ENCODE data around the gene FCAMR. TPM values are rescaled to one million over a fixed set of nuclear protein-coding genes. Genes with fewer than 3 reads are reported as not detected.
"Not testable (repeated sequence)": the region's sequence is repeated elsewhere in the genome, so short reads cannot be mapped to it uniquely, and the experiment has no call there.

The FCAMR gene
- total RNA-seq, 2 donors from 2014 or later, result 0.56 to 4.5 TPM

- H3K9me3 ChIP-seq, result no peaks in the 10 kb centered on the region
- DNase-seq, result no peak
- intact Hi-C loops (cut with DNase I), result no loop called here
- H3K4me1 ChIP-seq, result peaks cover 8% of the 10 kb centered on the region
- H3K9ac ChIP-seq (ENCODE audit: low read depth in 2 of 2, low read length in 2 of 2), result peak overlapping the region in 1 of 2 donors; percentile 64
- no peak for TF ChIP-seq CTCF (IDR thresholded peaks at IDR 0.05)
- no peak overlapping the region for H3K4me3 ChIP-seq
- no peaks in the 10 kb centered on the region for H3K27me3 ChIP-seq
- H3K36me3 ChIP-seq, result peaks cover 12% of the 10 kb centered on the region
- H3K27ac ChIP-seq, result peak overlapping the region; percentile 19
Observed at GRCh38 chr1:206929524-206929923, 40.7 kb downstream of the FCAMR start.

GRCh38 chr1:206926286-206926685 is 44.0 kb downstream of the FCAMR start:
- no peaks in the 10 kb centered on the region for H3K9me3 ChIP-seq
- H3K27ac ChIP-seq, result peak overlapping the region; percentile 75
- intact Hi-C loops (cut with DNase I), result no loop called here
- no peaks in the 10 kb centered on the region for H3K27me3 ChIP-seq
- no peak for DNase-seq
- no peak overlapping the region for H3K9ac ChIP-seq (ENCODE audit: low read depth in 2 of 2, low read length in 2 of 2)
- peaks cover 8% of the 10 kb centered on the region for H3K4me1 ChIP-seq
- H3K4me3 ChIP-seq, result no peak overlapping the region
- H3K36me3 ChIP-seq, result no peaks in the 10 kb centered on the region
- no peak for TF ChIP-seq CTCF (IDR thresholded peaks at IDR 0.05)

- Histone ChIP-seq H3K4me1 (peaks cover 8% of the 10 kb centered on the region), H3K27ac (peak overlapping the region; percentile 75), H3K36me3 (no peaks in the 10 kb centered on the region), H3K27me3 (no peaks in the 10 kb centered on the region), H3K9ac (ENCODE audit: low read depth in 2 of 2, low read length in 2 of 2) (no peak overlapping the region), H3K9me3 (no peaks in the 10 kb centered on the region), H3K4me3 (no peak overlapping the region)
- intact Hi-C loops (cut with DNase I), result no loop called here
- no peak for TF ChIP-seq CTCF (IDR thresholded peaks at IDR 0.05)
- DNase-seq, result peak; percentile 80
Observed at GRCh38 chr1:206925106-206925736, 45.0 kb downstream of the FCAMR start.

GRCh38 chr1:206924592-206925105 is 45.6 kb downstream of the FCAMR start:
- peak overlapping the region; percentile 75 for H3K27ac ChIP-seq
- TF ChIP-seq CTCF (IDR thresholded peaks at IDR 0.05), result no peak
- no peak overlapping the region for H3K4me3 ChIP-seq
- peak overlapping the region in 1 of 2 donors; percentile 2 for H3K9ac ChIP-seq (ENCODE audit: low read depth in 2 of 2, low read length in 2 of 2)
- no peak for DNase-seq
- H3K9me3 ChIP-seq, result no peaks in the 10 kb centered on the region
- intact Hi-C loops (cut with DNase I), result loop anchor here (5.0 kb wide), 1 partner anchor 58 kb away; no protein-coding TSS in a partner anchor
- H3K36me3 ChIP-seq, result no peaks in the 10 kb centered on the region
- no peaks in the 10 kb centered on the region for H3K27me3 ChIP-seq
- peaks cover 8% of the 10 kb centered on the region for H3K4me1 ChIP-seq

- not testable (repeated sequence) for H3K27ac ChIP-seq, H3K4me1 ChIP-seq, H3K9me3 ChIP-seq, H3K36me3 ChIP-seq, DNase-seq, H3K27me3 ChIP-seq, H3K4me3 ChIP-seq
- peak overlapping the region in 1 of 2 donors; percentile 2 for H3K9ac ChIP-seq (ENCODE audit: low read depth in 2 of 2, low read length in 2 of 2)
- intact Hi-C loops (cut with DNase I), result loop anchor here (5.0 kb wide), 1 partner anchor 58 kb away; no protein-coding TSS in a partner anchor
Observed at GRCh38 chr1:206923961-206924557, 46.2 kb downstream of the FCAMR start.

Measured in colonic mucosa (tissue), 4 donors.